Vagina (tissue), 2 donors: ENCODE results near the gene MSTN. TPM values are rescaled to one million over a fixed set of nuclear protein-coding genes. Genes with fewer than 3 reads are reported as not detected.

ENCODE experiments used
- DNase-seq, 2 donors: peaks; one replicate each; pipeline ENCODE4 v3.0.0-alpha.2; 2017; ENCODE audit errors: extremely low spot score in 2 of 2
- H3K27ac ChIP-seq: fragments of 200-600 bp; sonication (generic); one replicate; pipeline ENCODE4 v1.5.1; 2019
- H3K27me3 ChIP-seq: fragments of 200-600 bp; sonication (generic); one replicate; pipeline ENCODE4 v1.5.1; 2019
- H3K36me3 ChIP-seq, 2 donors: fragments of 200-600 bp; sonication (generic); one replicate each; pipeline ENCODE4 v1.5.1; 2017 to 2019
- H3K4me1 ChIP-seq: fragments of 200-600 bp; sonication (generic); one replicate; pipeline ENCODE4 v1.5.1; 2019
- H3K4me3 ChIP-seq, 2 donors: fragments of 200-600 bp; sonication (generic); 1 replicate in 1 of 2; 2 replicates in 1 of 2; pipeline ENCODE4 v1.5.1; 2016 to 2019
- H3K9me3 ChIP-seq: fragments of 200-600 bp; sonication (generic); one replicate; pipeline ENCODE4 v1.5.1; 2019
- POLR2A ChIP-seq, 2 donors: fragments of 450-650 bp; IDR thresholded peaks; one replicate each; pipeline ENCODE4 v1.6.1; 2017; ENCODE audit warnings: antibody characterized with exemption in 2 of 2, mild to moderate bottlenecking in 2 of 2, moderate library complexity in 2 of 2
- POLR2AphosphoS5 ChIP-seq, 2 donors: sonication (generic); formaldehyde crosslinking; IDR thresholded peaks; one replicate each; pipeline ENCODE4 v1.9.0; 2017; ENCODE audit warnings: antibody characterized with exemption in 2 of 2, mild to moderate bottlenecking in 2 of 2, low read depth in 1 of 2; ENCODE audit not compliant: insufficient read depth in 1 of 2
- intact Hi-C: fragments of 100-400 bp; cut with DNase I; formaldehyde crosslinking; loops from one replicate; pipeline ENCODE4 v1.15.1; 2023
- total RNA-seq: library from RNA; depleted of rRNA; stranded (reverse); fragments of >200 nt; gene quantifications from one replicate; pipeline ENCODE4 v1.2.3, GENCODE V29; 2016
- TF ChIP-seq, protein P1 (sequence below), 3 experiments: fragments of 450-650 bp in 2 of 3; fragments of 200-600 bp in 1 of 3; sonication (generic) in 1 of 3; IDR thresholded peaks; one replicate each; pipeline ENCODE4 v1.5.1; 2017 to 2019; ENCODE audit warnings: antibody characterized with exemption in 3 of 3, mild to moderate bottlenecking in 2 of 3, moderate library complexity in 2 of 3

Gene MSTN
- total RNA-seq, 1 donor from 2014 or later, result 0.74 TPM

- no peaks in the 10 kb centered on the region for H3K27me3 ChIP-seq
- no peak for DNase-seq
- intact Hi-C loops, result loop anchor here (10.0 kb wide), 1 partner anchor 178 kb away; no protein-coding TSS in a partner anchor
- H3K4me1 ChIP-seq, result peaks cover 11% of the 10 kb centered on the region
- H3K4me3 ChIP-seq, result no peak overlapping the region
- H3K36me3 ChIP-seq, result no peaks in the 10 kb centered on the region
- no peaks in the 10 kb centered on the region for H3K9me3 ChIP-seq
- no peak overlapping the region for H3K27ac ChIP-seq
- TF ChIP-seq, protein P1, sequence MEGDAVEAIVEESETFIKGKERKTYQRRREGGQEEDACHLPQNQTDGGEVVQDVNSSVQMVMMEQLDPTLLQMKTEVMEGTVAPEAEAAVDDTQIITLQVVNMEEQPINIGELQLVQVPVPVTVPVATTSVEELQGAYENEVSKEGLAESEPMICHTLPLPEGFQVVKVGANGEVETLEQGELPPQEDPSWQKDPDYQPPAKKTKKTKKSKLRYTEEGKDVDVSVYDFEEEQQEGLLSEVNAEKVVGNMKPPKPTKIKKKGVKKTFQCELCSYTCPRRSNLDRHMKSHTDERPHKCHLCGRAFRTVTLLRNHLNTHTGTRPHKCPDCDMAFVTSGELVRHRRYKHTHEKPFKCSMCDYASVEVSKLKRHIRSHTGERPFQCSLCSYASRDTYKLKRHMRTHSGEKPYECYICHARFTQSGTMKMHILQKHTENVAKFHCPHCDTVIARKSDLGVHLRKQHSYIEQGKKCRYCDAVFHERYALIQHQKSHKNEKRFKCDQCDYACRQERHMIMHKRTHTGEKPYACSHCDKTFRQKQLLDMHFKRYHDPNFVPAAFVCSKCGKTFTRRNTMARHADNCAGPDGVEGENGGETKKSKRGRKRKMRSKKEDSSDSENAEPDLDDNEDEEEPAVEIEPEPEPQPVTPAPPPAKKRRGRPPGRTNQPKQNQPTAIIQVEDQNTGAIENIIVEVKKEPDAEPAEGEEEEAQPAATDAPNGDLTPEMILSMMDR (IDR thresholded peaks at IDR 0.05), result no peak
- TF ChIP-seq POLR2AphosphoS5 (IDR thresholded peaks at IDR 0.05; ENCODE audit: insufficient read depth in 1 of 2, low read depth in 1 of 2) (no peak), POLR2A (IDR thresholded peaks at IDR 0.05) (no peak)
Measured at GRCh38 chr2:190097115-190097514, 34.6 kb upstream of the MSTN start.

GRCh38 chr2:190094316-190094871 is 31.9 kb upstream of the MSTN start:
- H3K36me3 ChIP-seq, result no peaks in the 10 kb centered on the region

GRCh38 chr2:190093793-190094192 is 31.3 kb upstream of the MSTN start:
- TF ChIP-seq POLR2A (IDR thresholded peaks at IDR 0.05), result no peak
- TF ChIP-seq, protein P1 (IDR thresholded peaks at IDR 0.05), result no peak
- no peak for TF ChIP-seq POLR2AphosphoS5 (IDR thresholded peaks at IDR 0.05; ENCODE audit: insufficient read depth in 1 of 2, low read depth in 1 of 2)
- no peak overlapping the region for H3K4me3 ChIP-seq
- peak in 1 of 2 donors; percentile 90 for DNase-seq
- H3K36me3 ChIP-seq, result no peaks in the 10 kb centered on the region
- intact Hi-C loops, result loop anchor here (10.0 kb wide), 1 partner anchor 181 kb away; no protein-coding TSS in a partner anchor
- no peaks in the 10 kb centered on the region for H3K9me3 ChIP-seq
- H3K4me1 ChIP-seq, result no peaks in the 10 kb centered on the region
- no peaks in the 10 kb centered on the region for H3K27me3 ChIP-seq
- peak overlapping the region; percentile 68 for H3K27ac ChIP-seq

More at GRCh38 chr2:190094316-190094871, 31.9 kb upstream of the MSTN start:
- TF ChIP-seq, protein P1 (IDR thresholded peaks at IDR 0.05), result no peak
- TF ChIP-seq POLR2A (IDR thresholded peaks at IDR 0.05), result no peak
- TF ChIP-seq POLR2AphosphoS5 (IDR thresholded peaks at IDR 0.05; ENCODE audit: insufficient read depth in 1 of 2, low read depth in 1 of 2), result no peak
- intact Hi-C loops, result loop anchor here (10.0 kb wide), 1 partner anchor 180 kb away; no protein-coding TSS in a partner anchor
- H3K27me3 ChIP-seq, result no peaks in the 10 kb centered on the region
- DNase-seq, result no peak
- no peak overlapping the region for H3K4me3 ChIP-seq
- no peaks in the 10 kb centered on the region for H3K9me3 ChIP-seq
- H3K4me1 ChIP-seq, result no peaks in the 10 kb centered on the region
- peak overlapping the region; percentile 68 for H3K27ac ChIP-seq

DNA sequence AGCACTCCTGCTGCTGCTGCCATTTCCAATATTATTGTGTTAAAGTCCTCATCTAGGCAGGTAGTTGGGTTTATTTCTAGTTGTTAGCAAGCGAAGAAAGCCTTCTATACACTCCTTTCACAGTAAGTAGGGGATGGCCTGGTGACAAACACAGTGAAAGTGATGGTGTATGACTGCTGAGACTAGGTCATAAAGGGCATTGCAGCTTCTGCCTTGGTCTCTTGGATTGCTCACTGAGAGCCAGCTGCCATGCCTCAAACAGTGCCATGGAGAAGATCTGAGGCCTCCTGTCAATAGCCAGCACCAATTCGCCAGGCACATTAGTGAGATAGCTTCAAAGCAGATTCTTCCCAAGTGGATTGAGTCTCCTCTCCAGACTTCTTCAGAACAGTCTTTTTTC is 27.6 kb upstream of the MSTN start:
- intact Hi-C loops, result loop anchor here (10.0 kb wide), 1 partner anchor 185 kb away; no protein-coding TSS in a partner anchor
- no peaks in the 10 kb centered on the region for H3K36me3 ChIP-seq
- TF ChIP-seq POLR2A (IDR thresholded peaks at IDR 0.05) (no peak), POLR2AphosphoS5 (IDR thresholded peaks at IDR 0.05; ENCODE audit: insufficient read depth in 1 of 2, low read depth in 1 of 2) (no peak)
- TF ChIP-seq, protein P1 (IDR thresholded peaks at IDR 0.05), result no peak
- no peak overlapping the region for H3K4me3 ChIP-seq
- H3K4me1 ChIP-seq, result no peaks in the 10 kb centered on the region
- no peak overlapping the region for H3K27ac ChIP-seq
- no peaks in the 10 kb centered on the region for H3K9me3 ChIP-seq
- no peaks in the 10 kb centered on the region for H3K27me3 ChIP-seq
- DNase-seq, result no peak

DNA sequence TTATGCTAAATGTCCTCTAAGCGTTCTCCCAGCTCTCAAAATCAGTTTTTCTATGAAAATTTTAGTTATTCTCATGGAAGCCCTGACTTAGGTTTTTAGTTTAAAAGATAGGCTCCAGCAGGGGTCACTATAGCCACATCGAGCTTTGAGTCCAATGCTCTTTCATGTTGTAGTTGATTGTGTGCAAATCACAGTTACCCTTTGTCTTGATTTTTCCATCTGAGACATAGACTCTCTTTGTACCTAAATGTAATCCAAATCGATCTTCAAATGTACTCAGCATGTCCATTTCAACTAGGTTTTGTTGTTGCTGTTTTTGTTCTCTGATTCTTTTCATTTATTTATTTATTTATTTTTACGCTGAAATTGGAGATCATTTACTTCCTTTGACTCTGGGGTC is 26.4 kb upstream of the MSTN start:
- Histone ChIP-seq H3K27me3 (no peaks in the 10 kb centered on the region), H3K27ac (no peak overlapping the region), H3K4me1 (no peaks in the 10 kb centered on the region), H3K36me3 (no peaks in the 10 kb centered on the region), H3K4me3 (no peak overlapping the region), H3K9me3 (no peaks in the 10 kb centered on the region)
- intact Hi-C loops, result no loop called here
- peak in 1 of 2 donors; percentile 22 for TF ChIP-seq POLR2AphosphoS5 (IDR thresholded peaks at IDR 0.05; ENCODE audit: insufficient read depth in 1 of 2, low read depth in 1 of 2)
- no peak for TF ChIP-seq POLR2A (IDR thresholded peaks at IDR 0.05)
- TF ChIP-seq, protein P1 (IDR thresholded peaks at IDR 0.05), result peak; percentile 43 to 71 (median 58)
- DNase-seq, result no peak
